ENCODE results near the gene UNK.

Gene UNK

DNA sequence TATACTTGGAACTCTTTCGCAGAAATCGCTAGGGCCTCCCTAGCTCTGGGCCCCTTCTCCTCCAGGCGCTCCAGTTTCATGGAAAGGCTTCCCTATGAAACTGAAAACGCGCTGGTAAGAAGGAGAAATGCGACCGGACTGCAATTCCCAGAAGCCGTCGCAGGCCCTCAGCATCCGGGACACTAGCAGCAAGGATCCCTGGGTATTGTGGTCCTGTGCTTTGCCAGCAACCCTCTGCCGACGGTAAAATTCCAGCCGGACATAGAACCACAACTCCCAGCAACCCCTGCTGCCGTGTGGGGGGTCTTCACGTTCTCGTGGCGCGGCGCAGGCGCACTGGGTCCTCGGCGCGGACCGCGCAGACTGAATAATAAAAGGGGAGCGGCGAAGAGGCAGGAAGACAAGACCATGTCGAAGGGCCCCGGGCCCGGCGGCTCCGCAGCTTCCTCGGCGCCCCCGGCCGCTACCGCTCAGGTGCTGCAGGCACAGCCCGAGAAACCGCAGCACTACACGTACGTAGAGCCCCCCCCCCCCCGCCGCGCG, at the start of gene UNK:
Gene UNK, plus strand, starts transcription at position 334 of the 543 bp plus-strand sequence. Its CDS starts 75 bp downstream, at position 409.
- peak; percentile 97 for DNase-seq

DNA sequence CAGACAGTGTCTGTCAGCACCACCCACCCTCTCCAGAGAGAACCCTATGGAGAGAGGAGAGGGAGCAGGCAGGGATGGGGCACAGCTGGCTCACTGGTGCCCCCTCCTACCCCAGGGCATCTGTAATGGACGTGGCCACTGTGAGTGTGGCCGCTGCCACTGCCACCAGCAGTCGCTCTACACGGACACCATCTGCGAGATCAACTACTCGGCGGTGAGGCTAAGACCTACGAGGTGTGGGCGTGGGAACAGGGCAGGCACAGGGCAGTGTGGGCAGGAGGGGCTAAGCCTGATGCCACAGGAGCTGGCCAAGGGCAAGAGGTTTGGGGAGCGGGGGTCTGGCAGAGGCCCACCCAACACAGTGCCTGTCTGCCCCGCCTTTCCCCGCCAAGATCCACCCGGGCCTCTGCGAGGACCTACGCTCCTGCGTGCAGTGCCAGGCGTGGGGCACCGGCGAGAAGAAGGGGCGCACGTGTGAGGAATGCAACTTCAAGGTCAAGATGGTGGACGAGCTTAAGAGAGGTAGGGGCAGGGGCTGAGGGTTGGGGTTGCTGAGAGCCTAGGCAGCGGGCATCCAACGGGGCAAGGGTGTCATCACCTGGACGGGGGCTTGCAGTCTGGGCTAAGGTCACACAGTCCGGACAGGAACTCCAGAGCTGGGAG, 48.3 kb upstream of the UNK start:
- DNase-seq, result no peak

GRCh38 chr17:75737133-75737962, 47.3 kb upstream of the UNK start:
- no peak for DNase-seq

DNA sequence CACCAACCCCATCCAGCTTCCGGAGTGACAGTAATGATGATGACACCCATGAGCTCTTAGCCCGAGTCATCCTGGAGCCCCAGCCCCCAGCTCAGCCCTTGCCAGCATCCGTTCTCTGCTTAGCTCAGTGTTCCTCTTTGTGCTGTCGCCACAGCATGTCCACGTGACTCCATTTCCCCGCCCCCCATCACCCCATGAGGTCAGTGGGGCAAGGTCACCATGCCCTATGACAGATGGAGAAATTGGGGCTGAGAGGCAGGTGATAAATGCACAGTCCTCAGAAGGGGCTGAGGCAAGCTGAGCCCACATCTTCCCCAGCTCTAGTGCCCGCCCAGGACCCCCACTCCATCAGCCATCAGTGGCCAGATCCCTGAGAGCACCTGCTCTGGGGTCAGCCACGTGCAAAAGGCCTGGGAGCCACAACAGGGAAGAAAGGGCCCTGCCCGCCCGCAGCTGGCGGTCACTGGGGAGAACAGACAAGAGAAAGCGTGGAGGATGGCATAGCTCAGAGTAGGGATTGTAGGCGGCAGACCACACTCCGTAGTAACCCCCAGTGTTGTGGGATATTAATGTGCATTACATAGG, 46.3 kb upstream of the UNK start:
- DNase-seq, result no peak

DNA sequence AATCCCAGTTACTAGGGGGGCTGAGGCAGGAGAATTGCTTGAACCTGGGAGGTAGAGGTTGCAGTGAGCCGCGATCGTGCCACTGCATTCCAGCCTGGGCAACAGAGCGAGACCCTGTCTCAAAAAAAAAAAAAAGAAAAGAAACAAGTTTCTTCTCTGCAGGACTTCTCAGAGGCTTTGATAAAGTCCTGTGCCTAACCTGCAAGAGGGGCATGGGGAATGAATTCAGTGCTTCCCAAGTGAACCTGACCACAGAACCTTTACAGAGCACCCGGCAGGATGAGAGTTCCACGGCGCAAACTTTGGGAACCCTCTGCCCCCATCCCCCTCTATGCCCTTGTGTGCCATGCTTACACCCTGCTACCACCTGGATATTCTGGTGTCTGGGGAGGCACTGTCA, 45.4 kb upstream of the UNK start:
- no peak for DNase-seq

DNA sequence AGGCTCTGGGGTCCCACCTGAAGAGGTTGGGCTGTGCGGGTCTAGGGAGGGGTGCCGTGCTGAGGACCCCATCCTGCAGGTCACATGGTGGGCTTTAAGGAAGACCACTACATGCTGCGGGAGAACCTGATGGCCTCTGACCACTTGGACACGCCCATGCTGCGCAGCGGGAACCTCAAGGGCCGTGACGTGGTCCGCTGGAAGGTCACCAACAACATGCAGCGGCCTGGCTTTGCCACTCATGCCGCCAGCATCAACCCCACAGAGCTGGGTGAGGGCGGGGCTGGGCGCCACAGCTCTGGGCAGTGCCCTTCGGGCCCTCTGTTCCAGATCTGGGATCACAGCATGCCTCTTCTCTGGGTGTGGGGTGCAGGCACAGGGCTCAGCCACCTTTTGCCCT, 44.8 kb upstream of the UNK start:
- DNase-seq, result no peak

DNA sequence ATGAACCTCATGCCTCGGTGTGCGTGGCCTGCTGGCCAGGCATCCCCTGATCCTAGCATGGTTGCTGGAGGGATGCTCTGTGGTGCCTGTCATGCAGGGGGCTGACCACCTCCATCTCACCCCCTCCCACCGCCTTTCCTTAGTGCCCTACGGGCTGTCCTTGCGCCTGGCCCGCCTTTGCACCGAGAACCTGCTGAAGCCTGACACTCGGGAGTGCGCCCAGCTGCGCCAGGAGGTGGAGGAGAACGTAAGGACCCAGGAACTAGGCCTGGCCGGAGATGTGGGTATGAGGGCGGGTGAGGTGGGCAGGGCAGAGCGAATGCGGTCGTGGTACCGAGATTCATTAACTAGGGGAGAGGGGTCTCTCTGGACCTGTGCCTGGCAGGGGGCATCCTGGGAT, 44.4 kb upstream of the UNK start:
- no peak for DNase-seq

- DNase-seq, result no peak
Observed at GRCh38 chr17:75740631-75741077, 44.0 kb upstream of the UNK start.

- no peak for DNase-seq
Observed at GRCh38 chr17:75742337-75742736, 42.3 kb upstream of the UNK start.

DNA sequence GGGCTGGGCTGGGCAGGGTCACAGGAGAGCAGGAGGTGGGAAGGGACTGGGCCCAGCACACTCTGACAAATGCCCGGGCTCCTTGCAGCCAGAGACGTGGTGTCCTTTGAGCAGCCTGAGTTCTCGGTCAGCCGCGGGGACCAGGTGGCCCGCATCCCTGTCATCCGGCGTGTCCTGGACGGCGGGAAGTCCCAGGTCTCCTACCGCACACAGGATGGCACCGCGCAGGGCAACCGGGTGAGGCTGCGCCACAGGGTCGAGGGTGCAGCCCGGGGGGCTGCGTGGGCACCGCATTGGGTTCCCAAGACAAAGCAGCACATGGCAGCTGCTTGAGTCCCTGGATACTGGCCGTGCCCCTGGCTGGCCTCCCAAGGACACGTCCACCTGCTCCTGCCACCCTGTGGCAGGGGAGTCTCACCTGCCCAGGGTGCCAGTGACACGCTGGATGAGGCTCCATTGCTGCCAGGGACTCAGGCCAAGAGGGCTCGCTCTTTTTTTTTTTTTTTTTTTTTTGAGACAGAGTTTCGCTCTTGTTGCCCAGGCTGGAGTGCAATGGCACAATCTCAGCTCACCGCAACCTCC, 40.9 kb upstream of the UNK start:
- no peak for DNase-seq

GRCh38 chr17:75748706-75749105, 35.9 kb upstream of the UNK start:
- no peak for DNase-seq

DNA sequence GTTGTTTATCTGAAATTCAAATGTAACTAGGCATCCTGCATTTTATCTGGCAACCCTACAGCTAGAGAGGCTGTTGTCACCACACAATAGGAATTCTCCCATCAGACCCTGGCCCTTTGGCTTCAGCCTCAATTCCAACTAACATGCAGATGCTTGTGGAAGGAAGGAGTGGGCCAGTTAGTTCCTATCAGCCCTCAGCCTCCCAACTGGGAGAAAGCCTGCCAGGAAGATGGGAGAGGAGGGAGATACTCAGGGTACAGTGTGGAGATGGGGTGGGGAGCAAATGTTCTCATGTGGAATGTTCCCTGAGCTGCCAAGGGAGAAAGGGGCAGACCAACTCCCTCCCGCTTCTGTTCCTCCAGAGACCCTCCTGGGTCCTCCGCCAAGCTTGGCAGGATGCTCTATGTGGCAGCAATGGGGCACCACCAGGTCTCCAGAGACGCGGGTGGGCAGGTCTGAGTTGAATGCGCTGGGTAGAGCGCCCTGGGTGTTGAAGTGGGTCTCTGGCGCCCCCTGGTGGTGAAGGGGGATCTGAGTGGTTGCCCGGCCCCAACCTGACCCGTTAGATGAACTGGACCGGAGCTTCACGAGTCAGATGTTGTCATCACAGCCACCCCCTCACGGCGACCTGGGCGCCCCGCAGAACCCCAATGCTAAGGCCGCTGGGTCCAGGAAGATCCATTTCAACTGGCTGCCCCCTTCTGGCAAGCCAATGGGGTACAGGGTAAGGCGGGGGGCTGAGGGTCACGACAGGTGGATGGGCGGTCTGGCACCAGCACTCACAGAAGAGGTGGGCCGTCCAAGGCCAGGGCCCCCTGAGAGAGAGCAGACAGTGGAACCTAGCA, 34.8 kb upstream of the UNK start:
- DNase-seq, result no peak

DNA sequence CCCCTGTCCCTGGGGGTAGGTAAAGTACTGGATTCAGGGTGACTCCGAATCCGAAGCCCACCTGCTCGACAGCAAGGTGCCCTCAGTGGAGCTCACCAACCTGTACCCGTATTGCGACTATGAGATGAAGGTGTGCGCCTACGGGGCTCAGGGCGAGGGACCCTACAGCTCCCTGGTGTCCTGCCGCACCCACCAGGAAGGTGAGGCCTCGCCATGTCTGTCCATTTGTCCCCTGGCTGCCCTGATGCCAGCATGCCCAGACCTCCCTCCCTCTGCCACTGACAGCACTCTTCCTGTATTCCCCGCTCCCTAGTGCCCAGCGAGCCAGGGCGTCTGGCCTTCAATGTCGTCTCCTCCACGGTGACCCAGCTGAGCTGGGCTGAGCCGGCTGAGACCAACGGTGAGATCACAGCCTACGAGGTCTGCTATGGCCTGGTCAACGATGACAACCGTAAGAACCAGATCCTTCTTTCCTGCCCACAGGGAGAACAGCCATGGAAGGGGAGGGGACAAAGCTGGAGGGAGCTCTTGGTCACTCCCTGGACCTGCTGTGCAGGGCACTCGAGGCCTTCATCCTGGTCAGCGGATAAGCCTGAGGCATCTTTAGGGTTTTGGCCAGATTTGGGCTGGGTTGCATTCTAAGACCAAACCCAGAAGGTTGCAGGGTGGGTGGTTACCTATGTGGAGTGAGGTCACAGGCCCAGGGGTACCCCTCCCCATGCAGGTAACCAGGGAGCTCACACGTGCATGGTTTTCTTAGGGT, 33.8 kb upstream of the UNK start:
- DNase-seq, result no peak

DNA sequence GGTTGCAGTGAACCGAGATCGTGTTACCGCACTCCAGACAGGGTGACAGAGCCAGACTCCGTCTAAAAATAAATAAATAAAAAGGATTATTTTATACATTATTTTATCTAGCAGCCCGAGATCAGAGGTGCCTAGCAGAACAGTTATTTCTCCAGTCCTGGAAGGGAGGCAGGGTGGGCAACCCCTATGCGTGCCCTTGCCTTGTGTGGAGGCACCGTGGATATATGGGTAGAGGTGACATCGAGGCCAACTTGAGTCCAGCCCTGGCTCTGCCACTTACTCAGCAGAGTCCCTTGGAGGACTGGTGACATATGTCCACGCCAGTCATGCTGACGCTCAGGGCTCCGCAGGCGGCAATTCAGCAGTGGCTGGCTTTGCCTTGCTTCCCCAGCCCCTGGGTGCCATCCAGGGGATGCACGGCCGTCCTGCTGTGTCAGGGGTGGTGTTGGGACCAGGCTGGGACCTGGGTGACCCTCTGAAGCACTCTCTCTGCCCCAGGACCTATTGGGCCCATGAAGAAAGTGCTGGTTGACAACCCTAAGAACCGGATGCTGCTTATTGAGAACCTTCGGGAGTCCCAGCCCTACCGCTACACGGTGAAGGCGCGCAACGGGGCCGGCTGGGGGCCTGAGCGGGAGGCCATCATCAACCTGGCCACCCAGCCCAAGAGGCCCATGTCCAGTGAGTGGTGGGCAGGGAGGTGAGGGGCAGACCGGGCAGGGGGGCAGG, 32.8 kb upstream of the UNK start:
- no peak for DNase-seq

DNA sequence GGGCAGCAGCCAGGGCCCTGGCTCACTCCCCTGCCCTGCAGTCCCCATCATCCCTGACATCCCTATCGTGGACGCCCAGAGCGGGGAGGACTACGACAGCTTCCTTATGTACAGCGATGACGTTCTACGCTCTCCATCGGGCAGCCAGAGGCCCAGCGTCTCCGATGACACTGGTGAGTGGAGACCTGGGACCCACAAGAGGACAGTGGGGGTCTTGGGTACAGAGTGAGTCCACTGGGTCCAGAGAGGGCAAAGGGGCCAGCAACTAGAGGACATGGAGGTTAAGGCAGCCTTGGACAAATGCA, 32.2 kb upstream of the UNK start:
- DNase-seq, result no peak

GRCh38 chr17:75752802-75753513, 31.6 kb upstream of the UNK start:
- DNase-seq, result no peak

GRCh38 chr17:75753514-75754377, 30.9 kb upstream of the UNK start:
- no peak for DNase-seq

- DNase-seq, result no peak
Observed at GRCh38 chr17:75754378-75755204, 30.0 kb upstream of the UNK start.
